Measurements from ENCODE around the gene WBP2NL. TPM values are rescaled to one million over a fixed set of nuclear protein-coding genes. Genes with fewer than 3 reads are reported as not detected.
"Not testable (repeated sequence)": the region's sequence is repeated elsewhere in the genome, so short reads cannot be mapped to it uniquely, and the experiment has no call there.

The WBP2NL gene
- total RNA-seq, 1 donor from 2014 or later = 0.26 TPM

DNA sequence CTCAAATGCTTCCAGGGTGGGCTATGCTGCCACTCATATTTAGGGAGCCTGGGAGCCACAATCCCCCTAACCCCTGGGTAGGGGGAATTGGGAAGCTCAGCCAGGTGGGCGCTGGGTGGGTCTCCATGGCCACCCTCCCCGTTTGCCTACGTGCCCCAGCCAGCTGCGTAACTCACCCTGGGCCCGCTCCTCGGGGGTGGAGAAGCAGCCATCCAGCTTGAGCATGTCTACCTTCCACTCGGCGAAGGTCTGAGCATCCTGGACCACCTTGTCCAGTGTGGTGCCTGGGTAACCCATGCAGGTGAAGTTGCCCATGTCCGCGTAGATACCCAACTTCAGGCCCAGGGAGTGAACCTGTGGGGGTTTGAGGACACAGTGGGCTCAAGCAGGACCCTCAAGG is 68.3 kb downstream of the WBP2NL start:
- peaks cover 12% of the 10 kb centered on the region for H3K36me3 ChIP-seq (ENCODE audit: control insufficient read depth, insufficient read depth, low read length)
- FAIRE-seq (no peak), DNase-seq (ENCODE audit: low read depth) (no peak)
- no peaks in the 10 kb centered on the region for H3K27me3 ChIP-seq (ENCODE audit: control insufficient read depth, insufficient read depth, low read length)
- H3K4me3 ChIP-seq (ENCODE audit: low read depth, low read length) = no peak overlapping the region
- TF ChIP-seq, protein P1, sequence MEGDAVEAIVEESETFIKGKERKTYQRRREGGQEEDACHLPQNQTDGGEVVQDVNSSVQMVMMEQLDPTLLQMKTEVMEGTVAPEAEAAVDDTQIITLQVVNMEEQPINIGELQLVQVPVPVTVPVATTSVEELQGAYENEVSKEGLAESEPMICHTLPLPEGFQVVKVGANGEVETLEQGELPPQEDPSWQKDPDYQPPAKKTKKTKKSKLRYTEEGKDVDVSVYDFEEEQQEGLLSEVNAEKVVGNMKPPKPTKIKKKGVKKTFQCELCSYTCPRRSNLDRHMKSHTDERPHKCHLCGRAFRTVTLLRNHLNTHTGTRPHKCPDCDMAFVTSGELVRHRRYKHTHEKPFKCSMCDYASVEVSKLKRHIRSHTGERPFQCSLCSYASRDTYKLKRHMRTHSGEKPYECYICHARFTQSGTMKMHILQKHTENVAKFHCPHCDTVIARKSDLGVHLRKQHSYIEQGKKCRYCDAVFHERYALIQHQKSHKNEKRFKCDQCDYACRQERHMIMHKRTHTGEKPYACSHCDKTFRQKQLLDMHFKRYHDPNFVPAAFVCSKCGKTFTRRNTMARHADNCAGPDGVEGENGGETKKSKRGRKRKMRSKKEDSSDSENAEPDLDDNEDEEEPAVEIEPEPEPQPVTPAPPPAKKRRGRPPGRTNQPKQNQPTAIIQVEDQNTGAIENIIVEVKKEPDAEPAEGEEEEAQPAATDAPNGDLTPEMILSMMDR (IDR thresholded peaks at IDR 0.05; ENCODE audit: insufficient read depth, low read length, severe bottlenecking) = no peak

GRCh38 chr22:42067671-42068251 is 69.2 kb downstream of the WBP2NL start:
- Histone ChIP-seq H3K36me3 (ENCODE audit: control insufficient read depth, insufficient read depth, low read length) (peaks cover 12% of the 10 kb centered on the region), H3K27me3 (ENCODE audit: control insufficient read depth, insufficient read depth, low read length) (no peaks in the 10 kb centered on the region), H3K4me3 (ENCODE audit: low read depth, low read length) (no peak overlapping the region)
- no peak for DNase-seq (ENCODE audit: low read depth)
- peak; percentile 50 for FAIRE-seq
- TF ChIP-seq, protein P1 (IDR thresholded peaks at IDR 0.05; ENCODE audit: insufficient read depth, low read length, severe bottlenecking) = no peak

DNA sequence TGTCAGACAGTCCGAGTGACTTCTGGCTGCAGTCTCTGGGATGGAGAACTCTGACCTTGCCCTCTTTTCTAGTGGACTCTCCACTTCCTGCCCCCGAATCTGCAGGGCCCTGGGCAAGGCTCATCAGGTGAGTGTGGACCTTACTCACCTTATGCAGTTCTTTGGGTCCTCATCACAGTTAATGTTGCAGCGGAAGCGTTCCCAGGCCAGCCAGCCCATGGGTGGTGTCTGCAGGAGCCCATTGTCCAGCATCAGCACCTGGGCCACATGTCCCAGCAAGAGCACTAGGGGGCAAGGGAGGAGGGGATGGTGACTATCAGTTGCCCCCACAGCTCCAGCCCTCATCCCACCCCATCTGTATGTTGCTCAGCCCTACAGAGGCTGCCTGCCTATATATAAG is 69.7 kb downstream of the WBP2NL start:
- peaks cover 12% of the 10 kb centered on the region for H3K36me3 ChIP-seq (ENCODE audit: control insufficient read depth, insufficient read depth, low read length)
- TF ChIP-seq, protein P1 (IDR thresholded peaks at IDR 0.05; ENCODE audit: insufficient read depth, low read length, severe bottlenecking) = no peak
- H3K4me3 ChIP-seq (ENCODE audit: low read depth, low read length) = no peak overlapping the region
- FAIRE-seq = no peak
- DNase-seq (ENCODE audit: low read depth) = no peak
- H3K27me3 ChIP-seq (ENCODE audit: control insufficient read depth, insufficient read depth, low read length) = no peaks in the 10 kb centered on the region

GRCh38 chr22:42069801-42070516 is 71.4 kb downstream of the WBP2NL start:
- TF ChIP-seq, protein P1 (IDR thresholded peaks at IDR 0.05; ENCODE audit: insufficient read depth, low read length, severe bottlenecking) = no peak
- DNase-seq (ENCODE audit: low read depth) (no peak), FAIRE-seq (no peak)
- Histone ChIP-seq H3K4me3 (ENCODE audit: low read depth, low read length) (peak overlapping the region; percentile 47), H3K27me3 (ENCODE audit: control insufficient read depth, insufficient read depth, low read length) (no peaks in the 10 kb centered on the region), H3K36me3 (ENCODE audit: control insufficient read depth, insufficient read depth, low read length) (peaks cover 12% of the 10 kb centered on the region)

DNA sequence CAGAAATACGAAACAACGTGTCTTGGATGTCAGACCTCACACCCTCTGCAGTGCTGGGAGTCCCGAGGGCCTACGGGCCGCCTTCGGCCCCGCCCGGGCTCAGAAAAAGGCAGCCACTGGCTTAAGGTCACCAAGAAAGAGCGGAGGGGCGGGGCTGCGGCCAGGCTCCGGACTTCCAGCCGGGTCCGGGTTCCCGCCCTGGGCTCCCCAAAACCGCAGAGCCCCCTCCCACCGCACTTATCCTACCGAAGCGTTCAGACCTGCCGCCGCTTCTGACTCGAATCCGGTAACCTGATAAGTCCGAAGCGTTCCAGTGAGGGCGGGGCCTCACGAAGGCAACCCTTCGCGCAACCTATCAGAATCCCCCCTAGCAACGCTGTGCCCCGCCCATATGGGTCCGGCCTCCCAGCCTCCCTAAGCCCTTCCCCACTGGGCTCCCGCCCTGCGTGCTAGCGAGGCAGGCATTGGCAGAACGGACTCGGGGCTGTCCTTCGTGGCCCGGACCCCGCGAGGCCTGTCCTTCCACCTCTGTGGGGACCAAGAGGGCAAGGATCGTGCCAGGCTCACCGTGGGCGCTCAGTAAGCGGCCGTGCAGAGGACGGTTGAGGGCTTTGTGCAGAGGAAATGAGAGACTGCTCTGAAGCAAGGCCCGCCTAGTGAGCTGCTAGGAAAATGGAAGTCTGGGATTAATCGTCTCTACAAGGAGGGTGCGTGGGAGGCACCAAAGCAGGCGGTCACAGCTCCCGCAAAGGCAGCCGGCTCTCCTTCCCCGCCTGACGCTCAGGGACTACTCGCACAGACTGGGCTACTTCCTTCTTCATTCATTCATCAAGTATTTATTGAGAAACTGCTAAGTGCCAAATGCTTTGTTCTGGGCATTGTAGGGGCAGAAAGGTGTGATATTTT is 72.2 kb downstream of the WBP2NL start, which contains the start of gene NAGA:
TSS of gene NAGA (minus strand) at position 296 of the 906 bp plus-strand sequence. CDS start 515 bp downstream, outside the sequence.
- Histone ChIP-seq H3K27me3 (ENCODE audit: control insufficient read depth, insufficient read depth, low read length) (no peaks in the 10 kb centered on the region), H3K4me3 (ENCODE audit: low read depth, low read length) (peak within 1 kb of the TSS; percentile 47), H3K36me3 (ENCODE audit: control insufficient read depth, insufficient read depth, low read length) (peaks cover 11% of the 10 kb centered on the region)
- TF ChIP-seq, protein P1 (IDR thresholded peaks at IDR 0.05; ENCODE audit: insufficient read depth, low read length, severe bottlenecking) = no peak
- peak; percentile 40 for FAIRE-seq
- DNase-seq (ENCODE audit: low read depth) = peak; percentile 91

GRCh38 chr22:42071508-42071907 is 72.9 kb downstream of the WBP2NL start:
- not testable (repeated sequence) for FAIRE-seq; H3K36me3 ChIP-seq (ENCODE audit: control insufficient read depth, insufficient read depth, low read length); DNase-seq (ENCODE audit: low read depth); H3K27me3 ChIP-seq (ENCODE audit: control insufficient read depth, insufficient read depth, low read length)
- H3K4me3 ChIP-seq (ENCODE audit: low read depth, low read length) = peak overlapping the region; percentile 47

Measured in bronchial epithelial cell (primary cell).